Endometrium (tissue), 2 donors: ENCODE measurements around the gene SEC14L1.
"Not testable (repeated sequence)": the region's sequence is repeated elsewhere in the genome, so short reads cannot be mapped to it uniquely, and the experiment has no call there.

Source experiments
- FAIRE-seq: peaks from 2 replicates; lab custom pipeline; 2012; peaks lifted over from hg19 to GRCh38; lab: Jason Lieb, UNC
- donor health status: control.
- donor health status: control.

The SEC14L1 gene

GRCh38 chr17:77142689-77143088, 1.9 kb downstream of the SEC14L1 start:
- no peak for FAIRE-seq

DNA sequence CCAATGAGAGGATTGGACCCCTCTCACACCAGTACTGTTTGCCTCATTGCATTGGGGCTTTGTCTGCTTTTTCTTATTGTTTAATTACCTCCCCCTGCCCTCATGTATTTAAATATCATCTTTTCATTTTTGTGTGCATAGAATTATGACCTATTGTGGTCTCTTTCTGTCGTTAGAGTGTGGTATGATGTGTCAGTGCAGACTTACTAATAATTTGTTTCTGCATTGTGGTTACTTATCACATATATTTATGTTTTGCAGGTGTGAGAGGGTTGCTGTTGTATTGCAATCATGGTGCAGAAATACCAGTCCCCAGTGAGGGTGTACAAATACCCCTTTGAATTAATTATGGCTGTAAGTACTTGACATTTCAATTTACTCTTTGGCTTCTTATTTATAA, 2.5 kb downstream of the SEC14L1 start:
- no peak for FAIRE-seq

DNA sequence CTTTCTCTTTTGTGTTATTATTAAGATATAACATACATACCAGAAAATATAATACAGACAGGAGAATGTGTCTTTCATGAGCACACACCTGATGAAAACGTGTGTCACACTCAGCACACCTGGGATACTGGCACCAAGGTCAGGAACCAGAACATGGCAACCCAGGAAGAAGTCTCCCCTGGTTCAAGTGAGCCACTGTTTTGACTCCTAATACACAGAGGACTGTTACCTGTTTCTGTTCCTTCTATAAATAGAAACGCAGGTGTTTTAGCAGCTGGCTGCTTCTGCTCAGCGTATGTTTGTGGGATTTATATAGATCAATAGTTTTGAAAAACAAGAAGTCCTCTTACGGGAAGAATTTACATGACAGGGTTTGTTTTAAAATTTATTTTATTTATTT, 3.5 kb downstream of the SEC14L1 start:
- FAIRE-seq: no peak

DNA sequence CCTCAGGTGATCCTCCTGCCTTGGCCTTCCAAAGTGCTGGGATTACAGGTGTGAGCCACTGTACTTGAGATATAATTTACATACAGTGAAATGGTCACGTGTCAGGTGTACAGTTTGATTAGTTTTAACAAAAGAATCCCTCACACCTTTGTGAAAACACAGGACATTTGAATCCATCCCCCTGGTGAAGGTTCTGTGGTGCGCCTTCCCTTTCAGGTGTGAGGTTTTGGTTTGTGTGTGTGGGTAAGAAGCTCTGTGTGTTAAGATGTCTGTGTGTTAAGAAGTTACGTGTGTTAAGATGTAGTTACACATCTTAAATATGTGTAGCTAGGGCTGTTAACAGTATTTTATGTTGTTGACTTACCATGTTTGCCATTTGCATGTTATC, 4.4 kb downstream of the SEC14L1 start:
- FAIRE-seq: no peak

DNA sequence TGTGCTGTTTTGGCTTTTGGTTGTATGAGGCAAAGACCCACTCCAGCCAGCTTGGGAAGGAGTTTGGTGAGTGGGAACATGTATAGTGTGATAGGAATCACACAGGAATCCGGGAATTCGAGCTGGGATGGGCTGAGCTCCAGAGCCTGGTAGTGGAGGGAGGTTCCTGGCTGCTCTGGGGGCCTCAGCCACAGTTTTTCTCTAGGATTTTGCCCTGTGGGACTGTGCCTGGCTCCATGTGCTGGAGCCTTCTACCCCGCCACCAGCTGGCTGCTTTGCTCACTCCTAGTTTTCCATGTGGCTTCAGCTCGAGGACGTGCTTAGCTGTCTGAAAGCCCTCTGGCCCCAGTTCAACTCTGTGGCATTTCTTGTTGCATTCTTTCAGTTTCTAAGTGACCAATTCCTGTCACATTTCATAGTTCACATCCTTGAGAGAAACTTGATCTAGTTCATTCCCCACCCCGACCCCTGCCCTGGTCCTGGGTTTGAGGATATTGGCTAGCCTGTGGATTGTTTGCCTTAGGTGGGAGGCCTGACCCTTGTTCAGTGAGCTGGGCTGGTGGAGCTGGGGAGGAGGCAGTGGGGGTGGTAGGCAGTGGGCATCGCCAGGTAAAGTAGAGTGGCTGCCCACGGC, 5.0 kb downstream of the SEC14L1 start:
- FAIRE-seq: no peak

DNA sequence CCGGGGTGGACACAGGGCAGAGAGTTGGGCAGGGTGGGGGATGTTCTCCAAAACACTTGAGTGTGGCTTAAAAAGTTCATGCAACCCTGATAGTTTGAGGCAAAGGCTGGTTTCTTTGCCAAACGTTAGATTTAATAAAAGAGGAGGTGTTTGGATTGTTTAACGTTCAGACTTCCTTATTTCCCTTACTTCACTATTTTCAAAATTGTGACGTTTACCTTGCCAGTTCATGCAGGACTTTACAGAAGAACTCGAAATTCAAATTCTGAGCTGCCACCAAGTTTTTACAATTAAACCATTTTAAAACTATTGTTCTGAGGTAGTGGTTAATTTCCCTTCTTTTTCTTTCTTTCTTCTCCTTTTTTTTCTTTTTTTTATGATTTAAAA, 5.5 kb downstream of the SEC14L1 start:
- FAIRE-seq: no peak

GRCh38 chr17:77146882-77147281, 6.1 kb downstream of the SEC14L1 start:
- FAIRE-seq: no peak

DNA sequence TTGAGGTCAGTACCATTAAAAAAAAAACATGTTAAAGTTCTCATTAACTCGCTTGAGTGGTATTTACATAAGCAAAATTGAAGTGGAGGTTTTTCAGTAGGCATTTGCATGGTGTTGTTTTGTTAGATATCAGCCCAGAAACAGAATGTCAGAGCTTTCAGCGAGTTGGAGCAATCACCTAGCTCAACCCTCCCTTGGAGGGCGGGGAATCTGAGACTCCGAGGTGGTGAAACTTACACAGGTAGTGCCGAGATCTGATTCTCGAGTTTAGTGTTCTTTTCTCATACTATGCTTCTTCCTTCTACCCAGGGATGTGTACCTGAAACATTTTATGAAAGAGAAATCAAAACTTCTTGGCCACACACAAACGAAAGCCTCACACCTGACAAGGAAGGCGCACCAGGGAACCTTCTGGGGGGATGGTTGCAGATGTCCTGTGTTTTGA, 6.6 kb downstream of the SEC14L1 start:
- FAIRE-seq: no peak

GRCh38 chr17:77148077-77148939, 7.5 kb downstream of the SEC14L1 start:
- no peak for FAIRE-seq

DNA sequence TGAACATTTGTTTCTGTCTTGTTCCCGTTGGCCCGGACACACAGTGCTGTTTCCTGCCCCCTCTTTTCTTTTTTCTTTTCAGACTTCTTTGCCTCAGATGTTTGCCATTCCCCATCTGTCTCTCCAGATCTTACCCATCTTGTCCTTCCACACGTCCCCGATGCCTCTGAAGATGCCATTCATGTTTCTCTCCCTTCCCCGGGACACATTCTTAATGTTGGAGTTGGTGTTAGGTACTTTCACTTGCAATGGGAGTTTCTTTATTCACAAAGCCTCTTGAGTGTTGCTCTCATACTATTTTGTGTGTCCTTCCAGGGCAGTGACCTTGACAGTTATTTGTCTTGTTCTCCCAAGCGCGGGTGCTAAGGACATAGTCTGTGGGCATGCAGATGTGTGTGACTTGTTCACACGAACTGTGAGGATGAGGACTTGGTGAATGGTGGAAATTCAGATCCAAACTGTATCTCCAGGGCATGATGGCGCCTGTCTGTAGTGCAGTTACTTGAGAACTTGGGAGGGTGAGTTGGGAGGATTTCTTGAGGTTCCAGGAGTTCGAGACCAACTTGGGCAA, 8.3 kb downstream of the SEC14L1 start:
- FAIRE-seq: no peak

DNA sequence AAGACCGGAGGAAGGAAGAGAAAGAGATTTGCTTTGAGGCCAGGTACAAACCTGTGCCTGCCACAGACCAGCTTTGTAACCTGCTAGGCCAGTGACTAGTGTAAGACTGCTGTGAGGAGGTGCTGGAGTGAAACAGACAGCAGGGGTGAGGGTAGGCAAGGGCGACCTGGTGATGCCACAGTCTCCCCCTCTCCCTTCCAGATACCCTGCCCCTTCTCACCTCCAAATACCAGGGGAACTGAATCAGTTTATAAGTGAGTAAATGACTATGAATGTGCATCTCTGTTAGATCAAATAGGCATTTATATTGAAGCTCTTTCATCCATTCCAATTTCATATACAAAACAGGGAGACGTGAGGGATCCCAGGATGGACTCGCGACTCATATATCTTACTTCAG, 9.4 kb downstream of the SEC14L1 start:
- no peak for FAIRE-seq

- no peak for FAIRE-seq
These were observed 10.4 kb downstream of the SEC14L1 start for GRCh38 chr17:77151186-77151585.

- FAIRE-seq: not testable (repeated sequence)
These were observed 11.3 kb downstream of the SEC14L1 start for GRCh38 chr17:77152056-77152455.

DNA sequence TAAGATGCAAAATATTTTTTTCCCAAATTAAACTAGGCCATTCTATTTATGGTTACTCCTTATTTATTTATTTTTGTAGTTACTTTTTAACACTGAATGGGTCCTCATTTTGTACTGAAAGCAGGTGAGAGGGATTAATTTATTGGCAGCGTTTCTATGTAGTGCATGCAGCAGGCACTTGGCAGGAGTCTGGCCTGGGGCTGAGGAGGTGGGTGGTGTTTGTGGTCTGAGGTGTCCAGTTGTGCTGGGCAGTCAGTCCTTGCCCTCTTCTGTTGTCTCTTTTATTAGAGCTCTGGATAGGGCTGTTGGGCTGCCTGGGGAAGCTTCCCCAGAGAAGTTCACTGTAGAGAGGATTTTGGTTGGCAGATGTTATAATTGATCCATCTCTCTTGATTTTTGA, 12.7 kb downstream of the SEC14L1 start:
- no peak for FAIRE-seq

GRCh38 chr17:77153999-77154586, 13.3 kb downstream of the SEC14L1 start:
- FAIRE-seq: no peak

GRCh38 chr17:77155125-77155524, 14.4 kb downstream of the SEC14L1 start:
- no peak for FAIRE-seq

GRCh38 chr17:77157766-77158165, 17.0 kb downstream of the SEC14L1 start:
- FAIRE-seq: not testable (repeated sequence)

GRCh38 chr17:77160091-77160874, 19.5 kb downstream of the SEC14L1 start:
- FAIRE-seq: no peak

DNA sequence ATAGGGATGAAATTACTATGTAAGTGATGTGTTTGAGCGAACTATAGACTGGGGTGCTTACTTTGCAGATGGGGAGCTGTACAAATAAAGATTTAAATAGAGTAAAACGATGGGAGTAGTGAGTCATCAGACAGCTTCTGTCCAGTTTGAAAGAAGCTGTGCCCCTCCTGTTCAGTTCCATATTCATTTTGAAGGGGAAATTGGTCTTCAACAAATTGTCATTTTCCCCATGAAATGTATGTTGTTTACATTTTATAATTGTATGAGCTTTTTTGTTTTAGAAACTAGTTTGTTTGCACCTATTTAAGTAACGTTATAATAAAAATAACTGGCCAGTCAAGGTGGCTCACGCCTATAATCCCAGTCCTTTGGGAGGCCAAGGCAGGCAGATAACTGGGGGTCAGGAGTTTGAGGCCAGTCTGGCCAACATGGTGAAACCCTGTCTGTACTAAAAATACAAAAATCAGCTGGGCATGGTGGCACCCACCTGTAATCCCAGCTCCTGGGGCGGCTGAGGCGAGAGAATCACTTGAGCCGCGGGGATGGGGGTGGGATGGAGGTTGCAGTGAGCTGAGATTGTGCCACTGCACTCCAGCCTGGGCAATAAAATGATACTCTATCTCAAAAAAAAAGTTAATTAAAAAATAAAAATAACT, 20.2 kb downstream of the SEC14L1 start:
- no peak for FAIRE-seq

GRCh38 chr17:77161953-77162352, 21.2 kb downstream of the SEC14L1 start:
- FAIRE-seq: no peak

DNA sequence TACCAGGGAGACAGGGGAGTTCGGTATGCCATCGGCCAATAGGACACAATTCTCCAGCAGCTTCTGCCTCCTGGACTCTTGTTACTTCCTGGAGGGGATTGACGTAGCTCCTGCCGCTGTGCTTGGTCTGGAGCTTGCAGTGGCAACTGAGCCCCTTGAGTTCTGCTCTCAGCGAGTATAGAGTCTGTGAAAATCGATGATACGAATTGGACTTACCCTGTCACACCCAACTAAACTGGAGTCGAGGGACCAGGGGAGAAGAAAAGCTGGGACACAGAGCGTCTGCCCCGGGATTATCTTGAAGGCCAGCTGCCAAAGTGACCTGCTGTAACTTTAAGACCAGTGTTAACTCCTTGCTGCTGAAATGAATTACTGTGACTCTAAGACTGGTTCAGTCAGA, 22.2 kb downstream of the SEC14L1 start:
- no peak for FAIRE-seq
